ENCODE results near the gene EPN3. TPM values are rescaled to one million over a fixed set of nuclear protein-coding genes. Genes with fewer than 3 reads are reported as not detected.

Gene EPN3
- total RNA-seq, 1 experiment from 2014 or later: not detected

- no peak for DNase-seq
- Histone ChIP-seq H3K9me3 (no peaks in the 10 kb centered on the region), H3K36me3 (no peaks in the 10 kb centered on the region), H3K4me3 (no peak overlapping the region), H3K27me3 (no peaks in the 10 kb centered on the region)
Observed at GRCh38 chr17:50583641-50584040, 51.1 kb downstream of the EPN3 start.

GRCh38 chr17:50584116-50584515 is 51.6 kb downstream of the EPN3 start:
- DNase-seq: no peak
- no peak overlapping the region for H3K4me3 ChIP-seq
- no peaks in the 10 kb centered on the region for H3K36me3 ChIP-seq
- no peaks in the 10 kb centered on the region for H3K9me3 ChIP-seq
- no peaks in the 10 kb centered on the region for H3K27me3 ChIP-seq

- DNase-seq: no peak
- Histone ChIP-seq H3K36me3 (no peaks in the 10 kb centered on the region), H3K4me3 (no peak overlapping the region), H3K27me3 (no peaks in the 10 kb centered on the region), H3K9me3 (no peaks in the 10 kb centered on the region)
Observed at GRCh38 chr17:50584749-50585148, 52.2 kb downstream of the EPN3 start.

GRCh38 chr17:50585346-50585745 is 52.8 kb downstream of the EPN3 start:
- Histone ChIP-seq H3K27me3 (no peaks in the 10 kb centered on the region), H3K4me3 (no peak overlapping the region), H3K36me3 (no peaks in the 10 kb centered on the region), H3K9me3 (no peaks in the 10 kb centered on the region)
- no peak for DNase-seq

GRCh38 chr17:50585891-50586290 is 53.4 kb downstream of the EPN3 start:
- H3K36me3 ChIP-seq: no peaks in the 10 kb centered on the region
- no peaks in the 10 kb centered on the region for H3K9me3 ChIP-seq
- DNase-seq: no peak
- no peaks in the 10 kb centered on the region for H3K27me3 ChIP-seq
- no peak overlapping the region for H3K4me3 ChIP-seq

GRCh38 chr17:50586421-50587247 is 54.1 kb downstream of the EPN3 start:
- H3K4me3 ChIP-seq: no peak overlapping the region
- no peaks in the 10 kb centered on the region for H3K27me3 ChIP-seq
- H3K36me3 ChIP-seq: no peaks in the 10 kb centered on the region
- no peak for DNase-seq
- no peaks in the 10 kb centered on the region for H3K9me3 ChIP-seq

- Histone ChIP-seq H3K4me3 (no peak overlapping the region), H3K36me3 (no peaks in the 10 kb centered on the region), H3K27me3 (no peaks in the 10 kb centered on the region), H3K9me3 (no peaks in the 10 kb centered on the region)
- no peak for DNase-seq
Observed at GRCh38 chr17:50587571-50587970, 55.0 kb downstream of the EPN3 start.

GRCh38 chr17:50588391-50589049 is 56.0 kb downstream of the EPN3 start:
- DNase-seq: no peak
- Histone ChIP-seq H3K4me3 (no peak overlapping the region), H3K36me3 (no peaks in the 10 kb centered on the region), H3K27me3 (no peaks in the 10 kb centered on the region), H3K9me3 (no peaks in the 10 kb centered on the region)

GRCh38 chr17:50589095-50589705 is 56.7 kb downstream of the EPN3 start:
- no peaks in the 10 kb centered on the region for H3K9me3 ChIP-seq
- DNase-seq: no peak
- H3K4me3 ChIP-seq: no peak overlapping the region
- H3K27me3 ChIP-seq: no peaks in the 10 kb centered on the region
- no peaks in the 10 kb centered on the region for H3K36me3 ChIP-seq

- H3K4me3 ChIP-seq: no peak overlapping the region
- no peaks in the 10 kb centered on the region for H3K9me3 ChIP-seq
- DNase-seq: no peak
- H3K36me3 ChIP-seq: no peaks in the 10 kb centered on the region
- no peaks in the 10 kb centered on the region for H3K27me3 ChIP-seq
Observed at GRCh38 chr17:50590946-50591737, 58.6 kb downstream of the EPN3 start.

GRCh38 chr17:50593321-50593720 is 60.8 kb downstream of the EPN3 start:
- no peaks in the 10 kb centered on the region for H3K9me3 ChIP-seq
- no peak overlapping the region for H3K4me3 ChIP-seq
- H3K36me3 ChIP-seq: no peaks in the 10 kb centered on the region
- no peak for DNase-seq
- no peaks in the 10 kb centered on the region for H3K27me3 ChIP-seq

Other genes with a start within 250 kb of the EPN3 start
- 26.5 and 27.2 TPM in 2 replicates for gene XYLT2, start 186.6 kb upstream of the EPN3 start, total RNA-seq (2014; rRNA removed; shearing (Covaris generic); ENCODE audit: low replicate concordance)
- 74.4 and 99.7 TPM in 2 replicates for gene MRPL27, start 159.6 kb upstream of the EPN3 start, total RNA-seq (2014; rRNA removed; shearing (Covaris generic); ENCODE audit: low replicate concordance)
- gene EME1, start 159.5 kb upstream of the EPN3 start, total RNA-seq (2014; rRNA removed; shearing (Covaris generic); ENCODE audit: low replicate concordance): 6.3 and 9.5 TPM in 2 replicates
- gene LRRC59, start 135.2 kb upstream of the EPN3 start, total RNA-seq (2014; rRNA removed; shearing (Covaris generic); ENCODE audit: low replicate concordance): 365 and 417 TPM in 2 replicates
- gene ACSF2, start 106.5 kb upstream of the EPN3 start, total RNA-seq (2014; rRNA removed; shearing (Covaris generic); ENCODE audit: low replicate concordance): 8.9 and 24.5 TPM in 2 replicates
- gene CHAD, start 63.9 kb upstream of the EPN3 start, total RNA-seq (2014; rRNA removed; shearing (Covaris generic); ENCODE audit: low replicate concordance): not detected in 2 replicates
- gene RSAD1, start 53.9 kb upstream of the EPN3 start, total RNA-seq (2014; rRNA removed; shearing (Covaris generic); ENCODE audit: low replicate concordance): 53.6 and 69.2 TPM in 2 replicates
- not detected in 2 replicates for gene MYCBPAP, start 24.3 kb upstream of the EPN3 start, total RNA-seq (2014; rRNA removed; shearing (Covaris generic); ENCODE audit: low replicate concordance)
- 52.1 and 59.6 TPM in 2 replicates for gene SPATA20, start 14.4 kb downstream of the EPN3 start, total RNA-seq (2014; rRNA removed; shearing (Covaris generic); ENCODE audit: low replicate concordance)
- gene CACNA1G, start 28.0 kb downstream of the EPN3 start, total RNA-seq (2014; rRNA removed; shearing (Covaris generic); ENCODE audit: low replicate concordance): not detected in 2 replicates
- 0.17 and 2.0 TPM in 2 replicates for gene ABCC3, start 102.1 kb downstream of the EPN3 start, total RNA-seq (2014; rRNA removed; shearing (Covaris generic); ENCODE audit: low replicate concordance)
- gene ANKRD40, start 175.2 kb downstream of the EPN3 start, total RNA-seq (2014; rRNA removed; shearing (Covaris generic); ENCODE audit: low replicate concordance): 34.8 and 42.5 TPM in 2 replicates
- 18.1 and 136 TPM in 2 replicates for gene LUC7L3, start 186.9 kb downstream of the EPN3 start, total RNA-seq (2014; rRNA removed; shearing (Covaris generic); ENCODE audit: low replicate concordance)
- not detected in 2 replicates for gene ANKRD40CL, start 234.8 kb downstream of the EPN3 start, total RNA-seq (2014; rRNA removed; shearing (Covaris generic); ENCODE audit: low replicate concordance)